ENCODE data around the gene CDKAL1. TPM values are rescaled to one million over a fixed set of nuclear protein-coding genes. Genes with fewer than 3 reads are reported as not detected.
A peak's percentile ranks its signal among the peaks of the same experiment; 100 is the strongest.

Gene CDKAL1
- total and polyA plus RNA-seq, 2 of the 13 experiments (the other 11 are each of a cell fraction or from before 2014, with no cell fraction given): 9.5 to 27.7 TPM

DNA sequence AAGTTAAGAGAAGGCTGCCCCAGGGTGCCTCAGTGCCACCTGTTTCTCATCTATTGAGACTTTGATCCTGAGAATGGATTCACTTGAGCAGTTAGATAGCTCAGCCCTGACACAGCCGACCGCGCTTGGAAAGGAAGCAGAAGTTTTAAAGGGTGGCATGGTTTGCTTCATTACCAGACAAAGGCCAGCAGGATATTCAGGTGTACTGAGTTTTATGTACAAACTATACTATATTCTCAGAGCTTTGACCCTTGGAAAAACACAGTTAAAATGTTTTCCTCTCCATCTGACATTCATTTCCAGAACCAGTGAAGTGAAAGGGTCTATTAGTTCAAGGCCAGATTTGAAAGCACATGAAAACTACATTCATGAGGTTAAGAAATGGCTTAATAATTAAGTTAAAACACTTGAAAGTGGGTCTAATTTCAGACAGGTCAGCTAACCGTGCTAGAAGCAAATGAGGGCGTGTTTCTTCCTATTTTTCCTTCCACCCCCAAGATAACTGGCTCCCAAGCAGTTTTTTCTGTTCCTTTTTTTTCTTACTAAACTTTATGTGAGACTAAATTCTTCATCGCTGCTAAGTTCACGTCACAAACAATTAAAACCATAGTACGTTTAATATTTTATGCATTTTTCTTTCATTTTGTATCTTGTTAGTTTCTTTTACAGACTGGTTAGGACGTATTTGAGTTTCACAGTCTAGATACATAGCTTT is 674.0 kb downstream of the CDKAL1 start (continued):
- TF ChIP-seq, protein P1, sequence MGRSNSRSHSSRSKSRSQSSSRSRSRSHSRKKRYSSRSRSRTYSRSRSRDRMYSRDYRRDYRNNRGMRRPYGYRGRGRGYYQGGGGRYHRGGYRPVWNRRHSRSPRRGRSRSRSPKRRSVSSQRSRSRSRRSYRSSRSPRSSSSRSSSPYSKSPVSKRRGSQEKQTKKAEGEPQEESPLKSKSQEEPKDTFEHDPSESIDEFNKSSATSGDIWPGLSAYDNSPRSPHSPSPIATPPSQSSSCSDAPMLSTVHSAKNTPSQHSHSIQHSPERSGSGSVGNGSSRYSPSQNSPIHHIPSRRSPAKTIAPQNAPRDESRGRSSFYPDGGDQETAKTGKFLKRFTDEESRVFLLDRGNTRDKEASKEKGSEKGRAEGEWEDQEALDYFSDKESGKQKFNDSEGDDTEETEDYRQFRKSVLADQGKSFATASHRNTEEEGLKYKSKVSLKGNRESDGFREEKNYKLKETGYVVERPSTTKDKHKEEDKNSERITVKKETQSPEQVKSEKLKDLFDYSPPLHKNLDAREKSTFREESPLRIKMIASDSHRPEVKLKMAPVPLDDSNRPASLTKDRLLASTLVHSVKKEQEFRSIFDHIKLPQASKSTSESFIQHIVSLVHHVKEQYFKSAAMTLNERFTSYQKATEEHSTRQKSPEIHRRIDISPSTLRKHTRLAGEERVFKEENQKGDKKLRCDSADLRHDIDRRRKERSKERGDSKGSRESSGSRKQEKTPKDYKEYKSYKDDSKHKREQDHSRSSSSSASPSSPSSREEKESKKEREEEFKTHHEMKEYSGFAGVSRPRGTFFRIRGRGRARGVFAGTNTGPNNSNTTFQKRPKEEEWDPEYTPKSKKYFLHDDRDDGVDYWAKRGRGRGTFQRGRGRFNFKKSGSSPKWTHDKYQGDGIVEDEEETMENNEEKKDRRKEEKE (IDR thresholded peaks at IDR 0.05): no peak
- TF ChIP-seq STAG1 (CRISPR knock-in tag; IDR thresholded peaks at IDR 0.05) (no peak), YY1 (IDR thresholded peaks at IDR 0.05; ENCODE audit: insufficient read depth, insufficient replicate concordance, low read depth, low read length) (no peak), ASH2L (IDR thresholded peaks at IDR 0.05; ENCODE audit: insufficient read length, low read depth, low read length) (peak; percentile 45), MTF2 (CRISPR knock-in tag; IDR thresholded peaks at IDR 0.05; ENCODE audit: borderline replicate concordance) (no peak), TAF1 (CRISPR knock-in tag; IDR thresholded peaks at IDR 0.05) (no peak), ZNF24 (IDR thresholded peaks at IDR 0.05) (no peak), ZKSCAN1 (IDR thresholded peaks at IDR 0.05; ENCODE audit: low read length) (no peak), ZC3H13 (CRISPR knock-in tag; IDR thresholded peaks at IDR 0.05) (no peak), JUND (CRISPR knock-in tag; IDR thresholded peaks at IDR 0.05) (no peak), ZNF136 (CRISPR knock-in tag; IDR thresholded peaks at IDR 0.05; ENCODE audit: low read depth) (no peak; the same call in 1 of the 2 replicates), ZNF746 (CRISPR knock-in tag; IDR thresholded peaks at IDR 0.05) (no peak), ETV6 (CRISPR knock-in tag; conservative IDR thresholded peaks at IDR 0.05) (no peak), CREB1 (IDR thresholded peaks at IDR 0.05) (no peak), CREB1 (CRISPR knock-in tag; IDR thresholded peaks at IDR 0.05) (peak; percentile 37; the same call in 1 of the 2 replicates), HES4 (CRISPR knock-in tag; IDR thresholded peaks at IDR 0.05; ENCODE audit: borderline replicate concordance) (no peak), HMG20A (CRISPR knock-in tag; IDR thresholded peaks at IDR 0.05; ENCODE audit: borderline replicate concordance) (peak; percentile 44; the same call in 1 of the 2 replicates), RORA (CRISPR knock-in tag; IDR thresholded peaks at IDR 0.05) (no peak), MED13 (CRISPR knock-in tag; IDR thresholded peaks at IDR 0.05) (no peak), ZMYM3 (CRISPR knock-in tag; IDR thresholded peaks at IDR 0.05) (0 out of 2 replicates have a peak, but pooled peaks have one; percentile 39), TBX3 (IDR thresholded peaks at IDR 0.05; ENCODE audit: borderline replicate concordance) (no peak), SIX1 (CRISPR knock-in tag; IDR thresholded peaks at IDR 0.05; ENCODE audit: borderline replicate concordance) (peak; percentile 49; the same call in 1 of the 2 replicates)
- TF ChIP-seq, protein P2, sequence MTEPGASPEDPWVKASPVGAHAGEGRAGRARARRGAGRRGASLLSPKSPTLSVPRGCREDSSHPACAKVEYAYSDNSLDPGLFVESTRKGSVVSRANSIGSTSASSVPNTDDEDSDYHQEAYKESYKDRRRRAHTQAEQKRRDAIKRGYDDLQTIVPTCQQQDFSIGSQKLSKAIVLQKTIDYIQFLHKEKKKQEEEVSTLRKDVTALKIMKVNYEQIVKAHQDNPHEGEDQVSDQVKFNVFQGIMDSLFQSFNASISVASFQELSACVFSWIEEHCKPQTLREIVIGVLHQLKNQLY (CRISPR knock-in tag; IDR thresholded peaks at IDR 0.05): no peak
- TF ChIP-seq, protein P3, sequence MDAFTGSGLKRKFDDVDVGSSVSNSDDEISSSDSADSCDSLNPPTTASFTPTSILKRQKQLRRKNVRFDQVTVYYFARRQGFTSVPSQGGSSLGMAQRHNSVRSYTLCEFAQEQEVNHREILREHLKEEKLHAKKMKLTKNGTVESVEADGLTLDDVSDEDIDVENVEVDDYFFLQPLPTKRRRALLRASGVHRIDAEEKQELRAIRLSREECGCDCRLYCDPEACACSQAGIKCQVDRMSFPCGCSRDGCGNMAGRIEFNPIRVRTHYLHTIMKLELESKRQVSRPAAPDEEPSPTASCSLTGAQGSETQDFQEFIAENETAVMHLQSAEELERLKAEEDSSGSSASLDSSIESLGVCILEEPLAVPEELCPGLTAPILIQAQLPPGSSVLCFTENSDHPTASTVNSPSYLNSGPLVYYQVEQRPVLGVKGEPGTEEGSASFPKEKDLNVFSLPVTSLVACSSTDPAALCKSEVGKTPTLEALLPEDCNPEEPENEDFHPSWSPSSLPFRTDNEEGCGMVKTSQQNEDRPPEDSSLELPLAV (CRISPR knock-in tag; conservative IDR thresholded peaks at IDR 0.05; ENCODE audit: low read depth): no peak
- TF ChIP-seq, protein P4, sequence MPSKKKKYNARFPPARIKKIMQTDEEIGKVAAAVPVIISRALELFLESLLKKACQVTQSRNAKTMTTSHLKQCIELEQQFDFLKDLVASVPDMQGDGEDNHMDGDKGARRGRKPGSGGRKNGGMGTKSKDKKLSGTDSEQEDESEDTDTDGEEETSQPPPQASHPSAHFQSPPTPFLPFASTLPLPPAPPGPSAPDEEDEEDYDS (CRISPR knock-in tag; IDR thresholded peaks at IDR 0.05): no peak; the same call in 1 of the 2 replicates
